Measurements from ENCODE around the gene INKA2. TPM values are rescaled to one million over a fixed set of nuclear protein-coding genes. Genes with fewer than 3 reads are reported as not detected.

The INKA2 gene
- total and polyA plus RNA-seq, 10 of the 15 experiments (the other 5 are each of a cell fraction or from before 2014, with no cell fraction given): 0.38 to 5.1 (median 1.3) TPM; not detected in 1

- Histone ChIP-seq H3K79me2 (ENCODE audit: control insufficient read depth, insufficient read depth, low read length) (no peaks in the 10 kb centered on the region), H3K4me2 (ENCODE audit: control insufficient read depth, insufficient read depth) (no peak overlapping the region), H3K9ac (ENCODE audit: control insufficient read depth, insufficient read depth, low read length) (no peak overlapping the region), H3K9me3 (replicated peaks; ENCODE audit: control insufficient read depth, insufficient read depth, low read length) (no peaks in the 10 kb centered on the region), H2AFZ (ENCODE audit: control insufficient read depth, low read depth, low read length) (no peak overlapping the region), H3K36me3 (ENCODE audit: control insufficient read depth in 2 of 2, insufficient read depth in 2 of 2, low read length in 1 of 2) (no peaks in the 10 kb centered on the region), H3K4me3 (no peak overlapping the region), H3K27ac (ENCODE audit: control insufficient read depth, insufficient read depth) (no peak overlapping the region), H4K20me1 (ENCODE audit: control insufficient read depth, insufficient read depth) (no peaks in the 10 kb centered on the region), H3K27me3 (replicated peaks in 1 of 2; ENCODE audit: control insufficient read depth in 2 of 2, insufficient read depth in 2 of 2, low read length in 1 of 2) (peaks cover 0 to 6% of the 10 kb centered on the region in 2 experiments; a peak in 2 of 4 replicates), H3K4me1 (ENCODE audit: control insufficient read depth, insufficient read depth, low read length) (peaks cover 11% of the 10 kb centered on the region)
- ChIA-PET RAD21 (ENCODE audit: unreplicated experiment) (interaction anchor here (1.3 to 3.9 kb wide), 4 partner anchors 18 to 255 kb away, joined by 3 to 26 read pairs (median 14); no protein-coding TSS in a partner anchor), POLR2A (interaction anchor here (0.6 to 1.2 kb wide), 3 partner anchors 14 to 143 kb away, joined by 3 to 4 read pairs (median 3); no protein-coding TSS in a partner anchor), SMC1A (ENCODE audit: uncharacterized antibody, unreplicated experiment) (interaction anchor here (0.9 to 4.8 kb wide), 8 partner anchors 9 to 288 kb away, joined by 3 to 31 read pairs (median 4); no protein-coding TSS in a partner anchor), CTCF (interaction anchor here (0.6 to 12.7 kb wide), 8 partner anchors 9 to 255 kb away, joined by 3 to 135 read pairs (median 13); no protein-coding TSS in a partner anchor)
- intact Hi-C loops (cut with micrococcal nuclease; ENCODE audit: unreplicated experiment): no loop called here
- DNase-seq (ENCODE audit: low read depth, low spot score): no peak
- 86% methylated on average over 4 of the region's 4 CpGs for WGBS (ENCODE audit: insufficient coverage, insufficient replicate concordance, low lambda C conversion rate, missing lambda C conversion rate)
- in situ Hi-C loops (cut with MboI): no loop called here
- ATAC-seq: no peak
- BruUV-seq (replicated peaks): no TSS peak
- FAIRE-seq: no peak
- TF ChIP-seq ZNF217 (IDR thresholded peaks at IDR 0.05) (no peak), NBN (IDR thresholded peaks at IDR 0.05) (no peak), SIN3A (IDR thresholded peaks at IDR 0.05; ENCODE audit: low read depth, low read length) (no peak), CTCF (IDR thresholded peaks at IDR 0.05 in 2 of 3, conservative IDR thresholded peaks at IDR 0.05 in 1 of 3; ENCODE audit: control insufficient read depth in 2 of 3, extremely low read depth in 1 of 3, insufficient read depth in 1 of 3, low read depth in 3 of 3, low read length in 3 of 3) (no peak), NR2C1 (IDR thresholded peaks at IDR 0.05) (no peak), POU2F2 (IDR thresholded peaks at IDR 0.05; ENCODE audit: borderline replicate concordance, low read depth, low read length) (no peak), MTA2 (IDR thresholded peaks at IDR 0.05; ENCODE audit: low read depth) (no peak), ZNF592 (IDR thresholded peaks at IDR 0.05) (no peak), TCF7 (IDR thresholded peaks at IDR 0.05; ENCODE audit: borderline replicate concordance) (no peak), DPF2 (IDR thresholded peaks at IDR 0.05) (no peak), POLR2AphosphoS5 (IDR thresholded peaks at IDR 0.05; ENCODE audit: low read length) (no peak), RFX5 (IDR thresholded peaks at IDR 0.05; ENCODE audit: low read depth, low read length) (no peak), CHD4 (IDR thresholded peaks at IDR 0.05) (no peak), ZNF24 (IDR thresholded peaks at IDR 0.05) (no peak), RELA (IDR thresholded peaks at IDR 0.05; ENCODE audit: borderline replicate concordance, partially characterized antibody) (no peak), POLR2A (IDR thresholded peaks at IDR 0.05; ENCODE audit: low read depth, low read length) (no peak), MTA3 (IDR thresholded peaks at IDR 0.05; ENCODE audit: borderline replicate concordance, low read length) (no peak)
Measured at GRCh38 chr1:111736548-111737215, 2.5 kb downstream of the INKA2 start.
